Nucleus accumbens (tissue), 56 donors: ENCODE measurements around the gene ATXN1L.
A peak's percentile ranks its signal among the peaks of the same experiment; 100 is the strongest.
"Not testable (repeated sequence)": the region's sequence is repeated elsewhere in the genome, so short reads cannot be mapped to it uniquely, and the experiment has no call there.

Experiments used
- DNase-seq, 56 donors: peaks; one replicate each; lab custom pipeline; 2025; lab: John Stamatoyannopoulos, UW

Gene ATXN1L

GRCh38 chr16:71852158-71852557, 6.4 kb downstream of the ATXN1L start:
- DNase-seq: no peak

GRCh38 chr16:71852561-71852960, 6.8 kb downstream of the ATXN1L start:
- DNase-seq: no peak

- no peak for DNase-seq
Measured at GRCh38 chr16:71853413-71853812, 7.6 kb downstream of the ATXN1L start.

- DNase-seq: no peak
Measured at GRCh38 chr16:71854369-71854948, 8.7 kb downstream of the ATXN1L start.

GRCh38 chr16:71855937-71856662, 10.3 kb downstream of the ATXN1L start:
- DNase-seq: no peak

- no peak for DNase-seq
Measured at GRCh38 chr16:71859762-71860521, 14.2 kb downstream of the ATXN1L start.

GRCh38 chr16:71863995-71864394, 18.2 kb downstream of the ATXN1L start:
- DNase-seq: no peak

- peak in 1 of 56 donors; percentile 1 for DNase-seq
Measured at GRCh38 chr16:71865173-71865863, 19.5 kb downstream of the ATXN1L start.

- DNase-seq: not testable (repeated sequence)
Measured at GRCh38 chr16:71867175-71867574, 21.4 kb downstream of the ATXN1L start.

GRCh38 chr16:71867939-71868338, 22.2 kb downstream of the ATXN1L start:
- no peak for DNase-seq

- no peak for DNase-seq
Measured at GRCh38 chr16:71869089-71869488, 23.3 kb downstream of the ATXN1L start.

- DNase-seq: no peak
Measured at GRCh38 chr16:71870818-71871217, 25.0 kb downstream of the ATXN1L start.

- no peak for DNase-seq
Measured at GRCh38 chr16:71873199-71873598, 27.4 kb downstream of the ATXN1L start.

- DNase-seq: no peak
Measured at GRCh38 chr16:71878911-71879310, 33.1 kb downstream of the ATXN1L start.

- DNase-seq: peak in 1 of 56 donors; percentile 6
Measured at GRCh38 chr16:71880176-71880575, 34.4 kb downstream of the ATXN1L start.

GRCh38 chr16:71882505-71883167, 36.9 kb downstream of the ATXN1L start:
- DNase-seq: peak in 32 of 56 donors; percentile 2 to 68 (median 16)

- DNase-seq: peak in 41 of 56 donors; percentile 3 to 72 (median 42)
Measured at GRCh38 chr16:71883168-71883848, 37.5 kb downstream of the ATXN1L start.

- DNase-seq: peak in 53 of 56 donors; percentile 12 to 88 (median 64)
Measured at GRCh38 chr16:71883849-71884638, 38.3 kb downstream of the ATXN1L start, which contains the start of gene ZNF821. ZNF821 (minus strand) TSS chr16:71884182; CDS start chr16:71879946, 4,236 bp downstream.

- no peak for DNase-seq
Measured at GRCh38 chr16:71885261-71885650, 39.5 kb downstream of the ATXN1L start.
